Neural progenitor cell (in vitro differentiated cells): Measurements from ENCODE around the gene PAQR5.

Experiments used
- EZH2phosphoT487 ChIP-seq: fragments of 200-600 bp; sonication (generic); IDR thresholded peaks from 2 replicates; pipeline ENCODE4 v1.6.1; 2017; ENCODE audit warnings: antibody characterized with exemption
- TF ChIP-seq, protein P1 (sequence below): fragments of 200-600 bp; sonication (generic); IDR thresholded peaks from 2 replicates; pipeline ENCODE4 v1.5.1; 2017; ENCODE audit warnings: antibody characterized with exemption, mild to moderate bottlenecking

- TF ChIP-seq, protein P1, sequence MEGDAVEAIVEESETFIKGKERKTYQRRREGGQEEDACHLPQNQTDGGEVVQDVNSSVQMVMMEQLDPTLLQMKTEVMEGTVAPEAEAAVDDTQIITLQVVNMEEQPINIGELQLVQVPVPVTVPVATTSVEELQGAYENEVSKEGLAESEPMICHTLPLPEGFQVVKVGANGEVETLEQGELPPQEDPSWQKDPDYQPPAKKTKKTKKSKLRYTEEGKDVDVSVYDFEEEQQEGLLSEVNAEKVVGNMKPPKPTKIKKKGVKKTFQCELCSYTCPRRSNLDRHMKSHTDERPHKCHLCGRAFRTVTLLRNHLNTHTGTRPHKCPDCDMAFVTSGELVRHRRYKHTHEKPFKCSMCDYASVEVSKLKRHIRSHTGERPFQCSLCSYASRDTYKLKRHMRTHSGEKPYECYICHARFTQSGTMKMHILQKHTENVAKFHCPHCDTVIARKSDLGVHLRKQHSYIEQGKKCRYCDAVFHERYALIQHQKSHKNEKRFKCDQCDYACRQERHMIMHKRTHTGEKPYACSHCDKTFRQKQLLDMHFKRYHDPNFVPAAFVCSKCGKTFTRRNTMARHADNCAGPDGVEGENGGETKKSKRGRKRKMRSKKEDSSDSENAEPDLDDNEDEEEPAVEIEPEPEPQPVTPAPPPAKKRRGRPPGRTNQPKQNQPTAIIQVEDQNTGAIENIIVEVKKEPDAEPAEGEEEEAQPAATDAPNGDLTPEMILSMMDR: no peak
- TF ChIP-seq EZH2phosphoT487: no peak
Observed at GRCh38 chr15:69385831-69386230, 87.1 kb downstream of the PAQR5 start.
